H1 (cell line): ENCODE measurements around the gene LHFPL2. TPM values are rescaled to one million over a fixed set of nuclear protein-coding genes. Genes with fewer than 3 reads are reported as not detected.

Experiments used
- CTBP2 ChIP-seq: IDR thresholded peaks from 2 replicates; pipeline ENCODE4 v1.7.0; 2011; ENCODE audit warnings: borderline replicate concordance, mild to moderate bottlenecking, moderate library complexity, mixed read lengths, low read length; ENCODE audit not compliant: insufficient read depth, insufficient read length
- MAFK ChIP-seq: IDR thresholded peaks from 2 replicates; pipeline ENCODE4 v1.6.1; 2012; ENCODE audit warnings: low read depth, mild to moderate bottlenecking, improper control_type of control experiment, low read length
- polyA plus RNA-seq, 7 experiments: library from polyadenylated mRNA; depleted of rRNA in 3 of 7; stranded (reverse) in 5 of 7; unstranded in 2 of 7; fragments of >200 nt in 5 of 7; fragments of 200-250 nt in 2 of 7; gene quantifications; 1 replicate in 5 of 7; 2 replicates in 1 of 7; 4 replicates in 1 of 7; pipeline versions ENCODE4 v1.2.1 to v1.2.3, GENCODE V29; 2011 to 2013; ENCODE audit warnings: missing spikeins in 2 of 7, mixed read lengths in 2 of 7
- total RNA-seq: library from RNA; stranded (reverse); fragmentation: NEBNext Ultra II Directional; extraction: Animal tissue kit (Norgen Biotek cat#: 25700); gene quantifications from 2 replicates; pipeline ENCODE4 v1.2.1, GENCODE V29; 2021

Gene LHFPL2
- total and polyA plus RNA-seq, 2 of the 8 experiments (the other 6 are each of a cell fraction or from before 2014, with no cell fraction given): 9.6 to 43.0 TPM

DNA sequence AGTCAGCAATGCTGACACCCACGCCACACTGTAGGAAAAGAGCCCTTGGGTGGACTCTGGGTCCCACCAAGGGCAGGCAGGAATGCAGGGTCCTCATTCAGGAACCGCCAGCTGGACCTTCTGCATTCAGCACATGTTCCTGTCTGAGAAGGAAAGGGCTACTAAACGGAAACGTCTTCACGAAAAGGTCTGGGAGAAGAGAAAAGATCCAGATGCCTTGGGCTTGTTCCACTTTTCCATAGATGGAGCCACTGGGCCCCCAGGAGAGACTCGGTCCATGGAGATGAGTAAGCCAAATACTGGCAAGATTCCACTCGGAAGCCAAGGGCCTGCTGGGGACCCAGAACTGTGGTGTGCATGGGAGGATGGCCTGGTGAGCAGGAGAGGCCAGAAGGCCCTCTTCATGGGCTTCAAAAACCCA lies 38.4 kb downstream of the LHFPL2 start (continued):
- no peak for TF ChIP-seq MAFK
- TF ChIP-seq CTBP2: no peak
